Activated CD8-positive, alpha-beta memory T cell treated with anti-CD3 and anti-CD28 coated beads, Interleukin-2, amount 50 U/mL, for 24 hours (primary cell): Measurements from ENCODE around the gene EEA1.
"Not testable (repeated sequence)": the region's sequence is repeated elsewhere in the genome, so short reads cannot be mapped to it uniquely, and the experiment has no call there.

Experiments used
- DNase-seq: peaks from one replicate; pipeline ENCODE4 v3.0.0-alpha.2; 2020; ENCODE audit errors: extremely low read depth

The EEA1 gene

GRCh38 chr12:92810370-92810769, 118.7 kb downstream of the EEA1 start:
- DNase-seq: no peak

GRCh38 chr12:92803903-92804302, 125.2 kb downstream of the EEA1 start:
- DNase-seq: no peak

- no peak for DNase-seq
Observed at GRCh38 chr12:92802906-92803305, 126.2 kb downstream of the EEA1 start.

GRCh38 chr12:92796650-92797049, 132.4 kb downstream of the EEA1 start:
- DNase-seq: no peak

GRCh38 chr12:92794814-92795213, 134.3 kb downstream of the EEA1 start:
- DNase-seq: no peak

- DNase-seq: not testable (repeated sequence)
Observed at GRCh38 chr12:92794356-92794755, 134.7 kb downstream of the EEA1 start.

- DNase-seq: no peak
Observed at GRCh38 chr12:92786045-92786444, 143.1 kb downstream of the EEA1 start.

GRCh38 chr12:92785563-92785950, 143.5 kb downstream of the EEA1 start:
- DNase-seq: no peak

- DNase-seq: no peak
Observed at GRCh38 chr12:92784797-92785562, 144.1 kb downstream of the EEA1 start.

GRCh38 chr12:92784356-92784755, 144.7 kb downstream of the EEA1 start:
- DNase-seq: no peak

- no peak for DNase-seq
Observed at GRCh38 chr12:92779902-92780301, 149.2 kb downstream of the EEA1 start.

- no peak for DNase-seq
Observed at GRCh38 chr12:92778525-92778924, 150.6 kb downstream of the EEA1 start.

GRCh38 chr12:92775416-92775815, 153.7 kb downstream of the EEA1 start:
- no peak for DNase-seq

- DNase-seq: no peak
Observed at GRCh38 chr12:92771001-92771400, 158.1 kb downstream of the EEA1 start.

GRCh38 chr12:92769124-92769901, 159.8 kb downstream of the EEA1 start:
- no peak for DNase-seq

GRCh38 chr12:92765871-92766270, 163.2 kb downstream of the EEA1 start:
- no peak for DNase-seq

- no peak for DNase-seq
Observed at GRCh38 chr12:92764831-92765230, 164.3 kb downstream of the EEA1 start.

GRCh38 chr12:92762773-92763172, 166.3 kb downstream of the EEA1 start:
- no peak for DNase-seq

- DNase-seq: no peak
Observed at GRCh38 chr12:92759634-92760268, 169.3 kb downstream of the EEA1 start.

GRCh38 chr12:92757597-92758121, 171.4 kb downstream of the EEA1 start:
- no peak for DNase-seq

GRCh38 chr12:92756898-92757596, 172.0 kb downstream of the EEA1 start:
- DNase-seq: no peak
